HL-60 (cell line): ENCODE data around the gene PTPRD.

Experiments
- DNase-seq, 2 experiments: peaks; one replicate each; pipeline ENCODE4 v3.0.0-alpha.2; 2010 to 2020; ENCODE audit warnings: low read depth in 1 of 2, low spot score in 1 of 2
- H3K27ac ChIP-seq: fragments of 250-450 bp; sonication (Bioruptor Pico); replicated peaks from 2 replicates; pipeline ENCODE4 v1.5.1; 2020; ENCODE audit warnings: mild to moderate bottlenecking, moderate library complexity
- H3K27me3 ChIP-seq: fragments of 250-450 bp; sonication (Bioruptor Pico); 2 replicates; pipeline ENCODE4 v1.5.1; 2021; ENCODE audit warnings: mild to moderate bottlenecking, moderate library complexity; ENCODE audit not compliant: insufficient read depth, poor library complexity, severe bottlenecking
- H3K4me3 ChIP-seq: replicated peaks from 2 replicates; pipeline ENCODE4 v1.5.1; 2011; ENCODE audit warnings: mild to moderate bottlenecking, control low read depth, low read length; ENCODE audit not compliant: insufficient read depth
- GABPA ChIP-seq: IDR thresholded peaks from 2 replicates; pipeline ENCODE4 v1.6.1; 2012; ENCODE audit warnings: low read depth
- POLR2AphosphoS5 ChIP-seq: IDR thresholded peaks from 2 replicates; pipeline ENCODE4 v1.6.1; 2012; ENCODE audit warnings: low read depth
- SPI1 ChIP-seq: IDR thresholded peaks from 2 replicates; pipeline ENCODE4 v1.6.1; 2012; ENCODE audit warnings: low read depth, mild to moderate bottlenecking, borderline replicate concordance
- TF ChIP-seq, protein P1 (sequence below): IDR thresholded peaks from one replicate; pipeline ENCODE4 v1.5.1; 2011; ENCODE audit warnings: low read length, control low read depth, inconsistent platforms; ENCODE audit not compliant: insufficient read depth
- TF ChIP-seq, protein P2 (sequence below): IDR thresholded peaks from 2 replicates; pipeline ENCODE4 v1.6.1; 2012; ENCODE audit warnings: low read depth; ENCODE audit not compliant: insufficient replicate concordance

PTPRD gene

DNA sequence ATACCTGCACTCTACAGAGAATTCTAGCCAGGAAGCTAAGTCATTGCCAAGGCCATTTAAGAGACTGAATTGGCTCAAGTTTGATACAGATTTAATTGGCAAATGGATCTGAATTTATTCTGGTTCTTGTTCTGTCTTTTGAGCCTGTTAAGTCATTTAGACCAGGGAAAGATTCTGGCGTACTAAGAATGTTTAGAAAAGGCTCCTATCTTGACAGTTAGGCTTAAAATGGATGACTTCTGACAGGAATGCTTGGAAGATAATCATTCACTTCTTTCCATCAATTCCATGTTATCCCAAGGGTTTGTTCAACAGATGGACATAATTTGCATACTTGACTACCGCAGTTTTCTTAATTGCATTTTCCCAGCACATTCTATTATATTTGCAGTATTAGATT lies 376.6 kb downstream of the PTPRD start:
- Histone ChIP-seq H3K4me3 (no peak overlapping the region), H3K27me3 (no peaks in the 10 kb centered on the region), H3K27ac (no peak overlapping the region)
- no peak for DNase-seq
- TF ChIP-seq, protein P1, sequence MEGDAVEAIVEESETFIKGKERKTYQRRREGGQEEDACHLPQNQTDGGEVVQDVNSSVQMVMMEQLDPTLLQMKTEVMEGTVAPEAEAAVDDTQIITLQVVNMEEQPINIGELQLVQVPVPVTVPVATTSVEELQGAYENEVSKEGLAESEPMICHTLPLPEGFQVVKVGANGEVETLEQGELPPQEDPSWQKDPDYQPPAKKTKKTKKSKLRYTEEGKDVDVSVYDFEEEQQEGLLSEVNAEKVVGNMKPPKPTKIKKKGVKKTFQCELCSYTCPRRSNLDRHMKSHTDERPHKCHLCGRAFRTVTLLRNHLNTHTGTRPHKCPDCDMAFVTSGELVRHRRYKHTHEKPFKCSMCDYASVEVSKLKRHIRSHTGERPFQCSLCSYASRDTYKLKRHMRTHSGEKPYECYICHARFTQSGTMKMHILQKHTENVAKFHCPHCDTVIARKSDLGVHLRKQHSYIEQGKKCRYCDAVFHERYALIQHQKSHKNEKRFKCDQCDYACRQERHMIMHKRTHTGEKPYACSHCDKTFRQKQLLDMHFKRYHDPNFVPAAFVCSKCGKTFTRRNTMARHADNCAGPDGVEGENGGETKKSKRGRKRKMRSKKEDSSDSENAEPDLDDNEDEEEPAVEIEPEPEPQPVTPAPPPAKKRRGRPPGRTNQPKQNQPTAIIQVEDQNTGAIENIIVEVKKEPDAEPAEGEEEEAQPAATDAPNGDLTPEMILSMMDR: no peak
- TF ChIP-seq GABPA (no peak), SPI1 (no peak), POLR2AphosphoS5 (no peak)
- TF ChIP-seq, protein P2, sequence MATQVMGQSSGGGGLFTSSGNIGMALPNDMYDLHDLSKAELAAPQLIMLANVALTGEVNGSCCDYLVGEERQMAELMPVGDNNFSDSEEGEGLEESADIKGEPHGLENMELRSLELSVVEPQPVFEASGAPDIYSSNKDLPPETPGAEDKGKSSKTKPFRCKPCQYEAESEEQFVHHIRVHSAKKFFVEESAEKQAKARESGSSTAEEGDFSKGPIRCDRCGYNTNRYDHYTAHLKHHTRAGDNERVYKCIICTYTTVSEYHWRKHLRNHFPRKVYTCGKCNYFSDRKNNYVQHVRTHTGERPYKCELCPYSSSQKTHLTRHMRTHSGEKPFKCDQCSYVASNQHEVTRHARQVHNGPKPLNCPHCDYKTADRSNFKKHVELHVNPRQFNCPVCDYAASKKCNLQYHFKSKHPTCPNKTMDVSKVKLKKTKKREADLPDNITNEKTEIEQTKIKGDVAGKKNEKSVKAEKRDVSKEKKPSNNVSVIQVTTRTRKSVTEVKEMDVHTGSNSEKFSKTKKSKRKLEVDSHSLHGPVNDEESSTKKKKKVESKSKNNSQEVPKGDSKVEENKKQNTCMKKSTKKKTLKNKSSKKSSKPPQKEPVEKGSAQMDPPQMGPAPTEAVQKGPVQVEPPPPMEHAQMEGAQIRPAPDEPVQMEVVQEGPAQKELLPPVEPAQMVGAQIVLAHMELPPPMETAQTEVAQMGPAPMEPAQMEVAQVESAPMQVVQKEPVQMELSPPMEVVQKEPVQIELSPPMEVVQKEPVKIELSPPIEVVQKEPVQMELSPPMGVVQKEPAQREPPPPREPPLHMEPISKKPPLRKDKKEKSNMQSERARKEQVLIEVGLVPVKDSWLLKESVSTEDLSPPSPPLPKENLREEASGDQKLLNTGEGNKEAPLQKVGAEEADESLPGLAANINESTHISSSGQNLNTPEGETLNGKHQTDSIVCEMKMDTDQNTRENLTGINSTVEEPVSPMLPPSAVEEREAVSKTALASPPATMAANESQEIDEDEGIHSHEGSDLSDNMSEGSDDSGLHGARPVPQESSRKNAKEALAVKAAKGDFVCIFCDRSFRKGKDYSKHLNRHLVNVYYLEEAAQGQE: no peak

DNA sequence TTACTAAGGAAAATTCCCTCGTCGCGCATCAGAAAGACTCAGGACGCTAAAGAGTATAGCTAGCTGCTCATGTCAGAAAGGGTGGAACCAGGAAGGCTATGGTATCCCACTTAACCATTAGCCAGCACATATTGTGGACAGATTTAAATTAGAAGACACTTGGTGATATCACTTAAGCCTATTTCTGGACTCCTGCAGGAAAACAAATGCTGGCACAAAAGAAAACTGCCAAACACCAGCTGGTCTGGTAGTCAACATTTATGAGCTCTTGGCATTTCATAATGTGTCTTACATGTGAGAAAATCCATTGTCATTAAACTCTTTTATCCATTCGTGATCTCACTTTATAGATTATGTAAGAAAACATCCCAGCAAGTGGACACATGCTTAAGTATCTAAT lies 377.4 kb downstream of the PTPRD start:
- Histone ChIP-seq H3K4me3 (no peak overlapping the region), H3K27ac (no peak overlapping the region), H3K27me3 (no peaks in the 10 kb centered on the region)
- TF ChIP-seq, protein P2: no peak
- TF ChIP-seq POLR2AphosphoS5 (no peak), SPI1 (no peak), GABPA (no peak)
- TF ChIP-seq, protein P1: no peak
- no peak for DNase-seq

DNA sequence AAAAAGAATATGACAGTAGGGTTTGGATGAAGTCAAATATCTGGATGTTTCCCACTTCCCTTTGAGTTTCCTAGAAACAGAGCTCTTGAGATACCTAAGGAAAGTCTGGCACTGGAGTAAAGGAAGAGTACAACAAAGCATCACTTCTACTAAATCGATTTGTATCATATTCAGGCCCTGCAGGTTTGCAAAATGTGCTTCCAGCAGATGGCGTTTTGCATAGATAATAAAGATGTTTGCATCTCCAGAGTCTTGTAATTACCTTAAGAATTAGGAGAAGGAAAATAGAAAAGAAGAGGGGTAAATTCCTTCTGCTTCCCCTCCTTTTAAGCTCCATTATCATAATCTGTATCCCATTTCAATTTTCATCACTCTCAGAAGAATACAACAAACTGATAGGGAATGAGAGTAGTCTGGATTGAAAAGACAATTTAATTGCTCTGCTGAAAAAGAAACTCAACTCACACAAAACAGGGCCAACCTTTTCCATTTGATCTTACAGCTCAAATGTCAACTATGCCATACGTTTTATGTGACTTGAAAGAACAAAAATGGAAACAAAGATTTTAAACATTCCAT lies 380.4 kb downstream of the PTPRD start:
- no peaks in the 10 kb centered on the region for H3K27me3 ChIP-seq
- H3K27ac ChIP-seq: no peak overlapping the region
- no peak for DNase-seq
- H3K4me3 ChIP-seq: no peak overlapping the region
- TF ChIP-seq POLR2AphosphoS5: no peak

DNA sequence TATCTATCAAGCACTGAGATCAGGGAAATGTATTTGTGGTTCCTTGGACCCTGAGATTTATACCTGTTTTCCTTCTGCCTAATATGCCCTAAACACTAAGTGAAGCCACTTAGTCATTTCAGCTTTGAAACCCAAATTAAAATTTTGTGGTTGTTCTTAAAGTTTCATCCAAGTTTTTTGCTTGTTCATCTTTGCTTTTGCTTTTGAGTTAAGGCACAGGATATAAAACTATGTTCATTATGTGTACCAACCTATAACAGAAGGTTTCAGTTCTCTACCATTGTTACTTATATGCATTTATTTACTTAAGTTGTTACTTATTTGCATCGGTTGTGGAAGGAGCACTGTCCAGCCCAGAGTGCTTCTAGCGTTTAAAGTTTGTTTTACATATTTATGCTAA lies 382.3 kb downstream of the PTPRD start:
- DNase-seq: no peak
- no peak for TF ChIP-seq POLR2AphosphoS5
- no peak for TF ChIP-seq SPI1
- TF ChIP-seq, protein P1: no peak
- TF ChIP-seq, protein P2: no peak
- TF ChIP-seq GABPA: no peak
- no peaks in the 10 kb centered on the region for H3K27me3 ChIP-seq
- H3K4me3 ChIP-seq: no peak overlapping the region
- H3K27ac ChIP-seq: no peak overlapping the region
